ENCODE results near the gene PAM.
A peak's percentile ranks its signal among the peaks of the same experiment; 100 is the strongest.

Gene PAM

GRCh38 chr5:102955488-102955887 lies 200.4 kb downstream of the PAM start:
- peaks cover 18% of the 10 kb centered on the region for H3K4me1 Mint-ChIP-seq
- TF ChIP-seq CTCF (IDR thresholded peaks at IDR 0.05): no peak
- H3K27me3 Mint-ChIP-seq (ENCODE audit: low read depth, poor library complexity): no peaks in the 10 kb centered on the region
- H3K9me3 Mint-ChIP-seq: no peaks in the 10 kb centered on the region
- no peak overlapping the region for H3K27ac Mint-ChIP-seq
- H3K4me3 Mint-ChIP-seq: no peak overlapping the region
- DNase-seq: no peak
- peaks cover 26% of the 10 kb centered on the region for H3K36me3 Mint-ChIP-seq (ENCODE audit: low read depth)

GRCh38 chr5:102956599-102956998 lies 201.5 kb downstream of the PAM start:
- TF ChIP-seq CTCF (IDR thresholded peaks at IDR 0.05): no peak
- H3K36me3 Mint-ChIP-seq (ENCODE audit: low read depth): peaks cover 20% of the 10 kb centered on the region
- H3K27ac Mint-ChIP-seq: no peak overlapping the region
- H3K9me3 Mint-ChIP-seq: no peaks in the 10 kb centered on the region
- H3K4me1 Mint-ChIP-seq: peaks cover 18% of the 10 kb centered on the region
- no peak overlapping the region for H3K4me3 Mint-ChIP-seq
- DNase-seq: no peak
- H3K27me3 Mint-ChIP-seq (ENCODE audit: low read depth, poor library complexity): no peaks in the 10 kb centered on the region

- TF ChIP-seq CTCF (IDR thresholded peaks at IDR 0.05): no peak
- Mint-ChIP-seq H3K9me3 (no peaks in the 10 kb centered on the region), H3K4me3 (no peak overlapping the region), H3K4me1 (peaks cover 18% of the 10 kb centered on the region), H3K27ac (peak overlapping the region; percentile 86), H3K27me3 (ENCODE audit: low read depth, poor library complexity) (no peaks in the 10 kb centered on the region), H3K36me3 (ENCODE audit: low read depth) (peaks cover 15% of the 10 kb centered on the region)
- no peak for DNase-seq
Measured at GRCh38 chr5:102957141-102957540, 202.0 kb downstream of the PAM start.

GRCh38 chr5:102958481-102959011 lies 203.4 kb downstream of the PAM start:
- Mint-ChIP-seq H3K9me3 (no peaks in the 10 kb centered on the region), H3K27ac (no peak overlapping the region), H3K27me3 (ENCODE audit: low read depth, poor library complexity) (no peaks in the 10 kb centered on the region), H3K4me3 (no peak overlapping the region), H3K36me3 (ENCODE audit: low read depth) (peaks cover 5% of the 10 kb centered on the region), H3K4me1 (peaks cover 18% of the 10 kb centered on the region)
- TF ChIP-seq CTCF (IDR thresholded peaks at IDR 0.05): no peak
- no peak for DNase-seq

GRCh38 chr5:102959055-102959454 lies 203.9 kb downstream of the PAM start:
- no peak overlapping the region for H3K4me3 Mint-ChIP-seq
- peak overlapping the region; percentile 60 for H3K27ac Mint-ChIP-seq
- DNase-seq: no peak
- H3K9me3 Mint-ChIP-seq: no peaks in the 10 kb centered on the region
- no peak for TF ChIP-seq CTCF (IDR thresholded peaks at IDR 0.05)
- peaks cover 18% of the 10 kb centered on the region for H3K4me1 Mint-ChIP-seq
- H3K27me3 Mint-ChIP-seq (ENCODE audit: low read depth, poor library complexity): no peaks in the 10 kb centered on the region
- H3K36me3 Mint-ChIP-seq (ENCODE audit: low read depth): peaks cover 4% of the 10 kb centered on the region

- no peaks in the 10 kb centered on the region for H3K27me3 Mint-ChIP-seq (ENCODE audit: low read depth, poor library complexity)
- no peak overlapping the region for H3K27ac Mint-ChIP-seq
- peaks cover 4% of the 10 kb centered on the region for H3K36me3 Mint-ChIP-seq (ENCODE audit: low read depth)
- TF ChIP-seq CTCF (IDR thresholded peaks at IDR 0.05): no peak
- DNase-seq: no peak
- no peak overlapping the region for H3K4me3 Mint-ChIP-seq
- H3K4me1 Mint-ChIP-seq: peaks cover 18% of the 10 kb centered on the region
- H3K9me3 Mint-ChIP-seq: no peaks in the 10 kb centered on the region
Measured at GRCh38 chr5:102961671-102962070, 206.6 kb downstream of the PAM start.

Data from nephron progenitor cell (in vitro differentiated cells).